ENCODE measurements around the gene DUT.

DUT gene

DNA sequence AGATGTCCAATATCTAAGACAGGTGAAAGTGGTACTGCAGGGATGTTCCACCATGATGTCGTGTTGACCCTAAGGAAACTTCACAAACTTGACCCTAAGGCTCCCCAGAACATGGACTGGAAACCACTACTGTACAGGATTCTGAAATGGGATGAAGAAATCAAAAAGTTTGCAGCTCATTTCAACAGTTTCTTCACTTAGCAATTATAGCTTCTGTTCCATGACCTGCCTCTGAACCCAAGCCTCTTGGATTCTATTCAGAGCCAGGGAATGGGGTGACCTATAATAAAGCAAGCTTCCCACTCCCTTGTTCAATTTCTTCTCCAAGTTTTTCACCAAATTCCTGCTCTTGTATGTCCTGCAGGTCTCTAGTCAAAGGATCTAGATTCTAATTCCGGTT is 40.7 kb downstream of the DUT start:
- DNase-seq, result no peak

- DNase-seq, result no peak
Observed at GRCh38 chr15:48373821-48374451, 42.7 kb downstream of the DUT start.

DNA sequence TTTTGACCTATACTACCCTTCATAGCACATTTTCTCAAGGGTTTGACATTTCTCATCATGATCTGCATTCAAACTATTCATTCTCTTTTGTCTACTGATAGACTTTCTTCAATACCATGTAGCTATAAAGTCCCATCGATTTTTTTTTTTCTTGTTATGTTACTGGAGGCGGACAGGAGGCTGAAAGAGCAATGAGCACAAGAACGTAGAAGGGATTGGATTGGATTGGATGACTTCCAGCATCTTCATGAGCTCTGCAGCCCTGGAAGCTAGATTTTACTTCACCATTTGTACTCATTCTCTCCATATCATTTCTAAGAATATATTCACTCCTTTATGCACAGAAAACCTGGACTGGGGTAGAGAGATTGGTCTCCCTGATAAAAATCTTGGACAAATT is 43.2 kb downstream of the DUT start:
- DNase-seq, result no peak

DNA sequence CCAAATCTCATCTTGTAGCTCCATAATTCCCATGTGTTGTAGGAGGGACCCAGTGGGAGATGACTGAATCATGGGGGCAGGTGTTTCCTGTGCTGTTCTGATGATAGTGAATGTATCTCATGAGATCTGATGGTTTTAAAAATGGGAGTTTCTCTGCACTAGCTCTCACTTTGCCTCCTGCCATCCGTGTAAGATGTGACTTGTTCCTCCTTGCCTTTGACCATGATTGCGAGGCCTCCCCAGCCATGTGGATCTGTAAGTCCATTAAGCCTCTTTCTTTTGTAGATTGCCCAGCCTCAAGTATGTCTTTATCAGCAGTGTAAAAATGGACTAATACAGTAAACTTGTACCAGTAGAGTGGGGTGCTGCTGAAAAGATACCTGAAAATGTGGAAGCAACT is 44.5 kb downstream of the DUT start:
- no peak for DNase-seq

DNA sequence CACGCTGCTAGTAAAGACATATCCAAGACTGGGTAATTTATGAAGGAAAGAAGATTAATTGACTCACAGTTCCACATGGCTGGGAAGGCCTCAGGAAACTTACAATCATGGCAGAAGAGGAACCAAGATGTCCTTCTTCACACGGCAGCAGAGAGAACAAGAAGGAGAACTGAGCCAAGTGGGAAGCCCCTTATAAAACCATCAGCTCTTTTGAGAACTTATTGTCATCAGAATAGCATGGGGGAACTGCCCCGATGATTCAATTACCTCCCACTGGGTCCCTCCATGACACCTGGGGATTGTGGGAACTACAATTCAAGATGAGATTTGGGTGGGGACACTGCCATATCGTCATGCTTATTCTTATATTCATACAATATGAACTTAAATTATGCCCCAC is 49.0 kb downstream of the DUT start:
- DNase-seq, result no peak

GRCh38 chr15:48381861-48382260 is 50.6 kb downstream of the DUT start:
- DNase-seq, result no peak

- no peak for DNase-seq
Observed at GRCh38 chr15:48383031-48383430, 51.8 kb downstream of the DUT start.

DNA sequence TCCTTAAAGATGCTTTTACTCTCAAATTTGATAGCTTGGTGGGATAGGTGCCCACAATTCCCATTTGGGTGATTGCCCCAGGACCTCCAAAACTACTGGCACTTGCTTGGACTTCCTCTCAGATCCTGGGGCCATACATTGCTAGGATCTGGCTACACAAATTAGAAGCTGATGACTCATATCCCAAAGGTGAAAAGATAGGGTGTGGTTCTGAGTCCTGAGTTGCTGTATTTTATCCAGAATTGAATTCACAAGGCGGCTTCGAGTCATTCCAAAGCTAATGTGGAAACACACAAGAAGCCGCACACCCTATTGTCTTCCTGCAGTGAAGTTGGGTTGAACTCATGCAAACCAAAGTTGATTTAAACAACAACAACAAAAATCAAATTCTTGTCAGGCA is 53.4 kb downstream of the DUT start:
- DNase-seq, result no peak

- no peak for DNase-seq
Observed at GRCh38 chr15:48385031-48385830, 54.0 kb downstream of the DUT start.

GRCh38 chr15:48388016-48388851 is 57.0 kb downstream of the DUT start:
- no peak for DNase-seq

GRCh38 chr15:48388910-48389309 is 57.7 kb downstream of the DUT start:
- DNase-seq, result no peak

GRCh38 chr15:48389691-48390143 is 58.5 kb downstream of the DUT start:
- no peak for DNase-seq

- DNase-seq, result no peak
Observed at GRCh38 chr15:48391950-48392349, 60.7 kb downstream of the DUT start.

- no peak for DNase-seq
Observed at GRCh38 chr15:48392356-48392755, 61.1 kb downstream of the DUT start.
